HepG2 (cell line): Measurements from ENCODE around the gene PLCB2. TPM values are rescaled to one million over a fixed set of nuclear protein-coding genes. Genes with fewer than 3 reads are reported as not detected.
A peak's percentile ranks its signal among the peaks of the same experiment; 100 is the strongest.

Experiments
- AHDC1 ChIP-seq: sonication (generic); formaldehyde crosslinking; IDR thresholded peaks from 2 replicates; pipeline ENCODE4 v1.5.1; 2020; ENCODE audit warnings: mild to moderate bottlenecking, missing genetic modification reagents, borderline replicate concordance
- AKNA ChIP-seq: sonication (generic); formaldehyde crosslinking; IDR thresholded peaks from 2 replicates; pipeline ENCODE4 v1.4.0; 2020; ENCODE audit warnings: missing genetic modification reagents, borderline replicate concordance
- ARNT2 ChIP-seq: sonication (generic); formaldehyde crosslinking; IDR thresholded peaks from 2 replicates; pipeline ENCODE4 v1.8.0; 2022; ENCODE audit warnings: mild to moderate bottlenecking, low read depth, missing genetic modification reagents, moderate library complexity
- ETV5 ChIP-seq: IDR thresholded peaks from 2 replicates; pipeline ENCODE4 v1.6.1; 2018; ENCODE audit warnings: missing biosample characterization, missing genetic modification reagents, inconsistent platforms, borderline replicate concordance
- FOSL2 ChIP-seq: sonication (generic); formaldehyde crosslinking; IDR thresholded peaks from 2 replicates; pipeline ENCODE4 v1.4.0; 2020; ENCODE audit warnings: missing genetic modification reagents
- HOXA3 ChIP-seq: sonication (generic); formaldehyde crosslinking; IDR thresholded peaks from 2 replicates; pipeline ENCODE4 v1.5.0; 2020; ENCODE audit warnings: missing genetic modification reagents
- MAZ ChIP-seq, 2 experiments: sonication (generic) in 1 of 2; formaldehyde crosslinking in 1 of 2; IDR thresholded peaks; 2 replicates each; pipeline versions ENCODE4 v1.5.0 to v1.6.1; 2012 to 2020; ENCODE audit warnings: low read depth in 2 of 2, mild to moderate bottlenecking in 2 of 2, borderline replicate concordance in 1 of 2, improper control_type of control experiment in 1 of 2, low read length in 1 of 2, missing genetic modification reagents in 1 of 2, moderate library complexity in 1 of 2
- NONO ChIP-seq, 2 experiments: fragments of 450-650 bp in 1 of 2; sonication (generic) in 1 of 2; formaldehyde crosslinking in 1 of 2; IDR thresholded peaks in 1 of 2; conservative IDR thresholded peaks in 1 of 2; 2 replicates each; pipeline versions ENCODE4 v1.6.1 to v1.8.0; 2017 to 2022; ENCODE audit warnings: mild to moderate bottlenecking in 1 of 2, missing genetic modification reagents in 1 of 2, moderate library complexity in 1 of 2
- POGK ChIP-seq: sonication (generic); formaldehyde crosslinking; conservative IDR thresholded peaks from 2 replicates; pipeline ENCODE4 v1.8.0; 2022; ENCODE audit warnings: mild to moderate bottlenecking, moderate library complexity, missing genetic modification reagents
- RFX5 ChIP-seq: IDR thresholded peaks from 2 replicates; pipeline ENCODE4 v1.6.1; 2011; ENCODE audit warnings: low read depth, low read length, improper control_type of control experiment
- RFXAP ChIP-seq: sonication (generic); formaldehyde crosslinking; IDR thresholded peaks from 2 replicates; pipeline ENCODE4 v1.4.0; 2020; ENCODE audit warnings: missing genetic modification reagents, borderline replicate concordance
- ZBTB42 ChIP-seq: sonication (generic); formaldehyde crosslinking; IDR thresholded peaks from 2 replicates; pipeline ENCODE4 v1.5.0; 2020; ENCODE audit warnings: mild to moderate bottlenecking, missing genetic modification reagents
- ZNF138 ChIP-seq: sonication (generic); formaldehyde crosslinking; IDR thresholded peaks from 2 replicates; pipeline ENCODE4 v1.5.0; 2020; ENCODE audit warnings: mild to moderate bottlenecking, low read depth, missing genetic modification reagents
- ZNF160 ChIP-seq: sonication (generic); formaldehyde crosslinking; IDR thresholded peaks from 2 replicates; pipeline ENCODE4 v1.8.0; 2022; ENCODE audit warnings: mild to moderate bottlenecking, inconsistent platforms, missing genetic modification reagents
- ZNF383 ChIP-seq: sonication (generic); formaldehyde crosslinking; IDR thresholded peaks from 2 replicates; pipeline ENCODE4 v1.4.0; 2020; ENCODE audit warnings: missing genetic modification reagents, mild to moderate bottlenecking, borderline replicate concordance
- ZNF567 ChIP-seq: sonication (generic); formaldehyde crosslinking; IDR thresholded peaks from 2 replicates; pipeline ENCODE4 v1.8.1; 2023; ENCODE audit warnings: mild to moderate bottlenecking, missing genetic modification reagents, borderline replicate concordance
- ZNF792 ChIP-seq: IDR thresholded peaks from 2 replicates; pipeline ENCODE4 v1.6.1; 2016
- polyA plus RNA-seq, 8 experiments: library from polyadenylated mRNA; depleted of rRNA in 3 of 8; stranded (reverse) in 7 of 8; unstranded in 1 of 8; fragments of >200 nt; fragmentation: Illumina TruSeq in 4 of 8; extraction: Trizol in 4 of 8; gene quantifications; 2 replicates each; pipeline versions ENCODE4 v1.2.1 to v1.2.3, GENCODE V29; 2011 to 2016; ENCODE audit warnings: low read depth in 4 of 8, missing spikeins in 1 of 8, mixed read lengths in 1 of 8; ENCODE audit not compliant: insufficient read depth in 1 of 8
- total RNA-seq, 5 experiments: library from RNA; depleted of rRNA; stranded (reverse); fragments of >200 nt; fragmentation: Illumina TruSeq; extraction: Trizol; gene quantifications; 2 replicates each; pipeline ENCODE4 v1.2.3, GENCODE V29; 2016; ENCODE audit warnings: low read depth in 1 of 5

Gene PLCB2
- total and polyA plus RNA-seq, 2 of the 13 experiments (the other 11 are each of a cell fraction or from before 2014, with no cell fraction given), result 0.11 TPM; not detected in 1

- no peak for TF ChIP-seq POGK (CRISPR knock-in tag)
- peak; percentile 52; the same call in 1 of the 2 replicates for TF ChIP-seq ETV5
- no peak for TF ChIP-seq ZNF792 (CRISPR knock-in tag)
- TF ChIP-seq RFXAP (CRISPR knock-in tag), result peak; percentile 56; the same call in 1 of the 2 replicates
- no peak for TF ChIP-seq ZBTB42 (CRISPR knock-in tag)
- TF ChIP-seq ZNF138 (CRISPR knock-in tag), result no peak
- no peak for TF ChIP-seq ZNF567 (CRISPR knock-in tag)
- TF ChIP-seq HOXA3 (CRISPR knock-in tag), result no peak
- TF ChIP-seq RFX5, result peak; percentile 97
- TF ChIP-seq AHDC1 (CRISPR knock-in tag), result no peak
- no peak for TF ChIP-seq ZNF160
- TF ChIP-seq ZNF383, result no peak
- no peak for TF ChIP-seq MAZ (IDR thresholded peaks at IDR 0.05; ENCODE audit: borderline replicate concordance, low read depth, low read length)
- TF ChIP-seq MAZ (CRISPR knock-in tag; IDR thresholded peaks at IDR 0.05; ENCODE audit: low read depth), result no peak
- TF ChIP-seq FOSL2 (CRISPR knock-in tag), result peak; percentile 68; the same call in 1 of the 2 replicates
- TF ChIP-seq AKNA (CRISPR knock-in tag), result no peak
- no peak for TF ChIP-seq NONO (IDR thresholded peaks at IDR 0.05)
- no peak for TF ChIP-seq NONO (CRISPR knock-in tag; conservative IDR thresholded peaks at IDR 0.05)
- TF ChIP-seq ARNT2 (CRISPR knock-in tag), result no peak
Measured at GRCh38 chr15:40343512-40343911, 35.8 kb upstream of the PLCB2 start (continued).
